Muscle of leg (tissue), 11 donors: ENCODE results near the gene PRKAG3. TPM values are rescaled to one million over a fixed set of nuclear protein-coding genes. Genes with fewer than 3 reads are reported as not detected.
"Not testable (repeated sequence)": the region's sequence is repeated elsewhere in the genome, so short reads cannot be mapped to it uniquely, and the experiment has no call there.

Source experiments
- DNase-seq: peaks from one replicate; pipeline ENCODE4 v3.0.0; 2013
- H3K27ac ChIP-seq: one replicate; pipeline ENCODE4 v1.5.1; 2013; ENCODE audit warnings: mild to moderate bottlenecking, low read length, control low read depth
- H3K27me3 ChIP-seq: one replicate; pipeline ENCODE4 v1.6.1; 2013; ENCODE audit warnings: low read length; ENCODE audit not compliant: control insufficient read depth, insufficient read depth
- H3K36me3 ChIP-seq: one replicate; pipeline ENCODE4 v1.6.1; 2013; ENCODE audit warnings: low read length; ENCODE audit not compliant: control insufficient read depth, insufficient read depth
- H3K4me1 ChIP-seq: one replicate; pipeline ENCODE4 v1.6.1; 2013; ENCODE audit warnings: low read length; ENCODE audit not compliant: control insufficient read depth, insufficient read depth
- H3K4me3 ChIP-seq: one replicate; pipeline ENCODE4 v1.5.1; 2013; ENCODE audit warnings: low read length, control low read depth
- H3K9me3 ChIP-seq: replicated peaks from 2 replicates; pipeline ENCODE4 v1.6.1; 2013; ENCODE audit warnings: low read depth, low read length; ENCODE audit not compliant: control insufficient read depth
- WGBS: methylation state at CpG from one replicate; pipeline ENCODE4 v1.1.5; 2013; ENCODE audit warnings: missing lambda C conversion rate; ENCODE audit not compliant: insufficient coverage; 5-methylcytosine and 5-hydroxymethylcytosine counted together
- polyA plus RNA-seq, 8 donors: library from polyadenylated mRNA; unstranded; fragments of 120-200 nt; gene quantifications; one replicate each; pipeline versions ENCODE4 v1.2.1 to v1.2.3, GENCODE V29; 2013; ENCODE audit warnings: inconsistent platforms in 1 of 8, low replicate concordance in 1 of 8; ENCODE audit not compliant: insufficient read length in 8 of 8, insufficient read depth in 1 of 8
- total RNA-seq: library from RNA; stranded (reverse); fragments of 120-200 nt; gene quantifications from one replicate; pipeline ENCODE4 v1.2.4, GENCODE V29; 2013

The PRKAG3 gene
- total and polyA plus RNA-seq, 9 donors: 9.9 to 22.6 (median 19.0) TPM

DNA sequence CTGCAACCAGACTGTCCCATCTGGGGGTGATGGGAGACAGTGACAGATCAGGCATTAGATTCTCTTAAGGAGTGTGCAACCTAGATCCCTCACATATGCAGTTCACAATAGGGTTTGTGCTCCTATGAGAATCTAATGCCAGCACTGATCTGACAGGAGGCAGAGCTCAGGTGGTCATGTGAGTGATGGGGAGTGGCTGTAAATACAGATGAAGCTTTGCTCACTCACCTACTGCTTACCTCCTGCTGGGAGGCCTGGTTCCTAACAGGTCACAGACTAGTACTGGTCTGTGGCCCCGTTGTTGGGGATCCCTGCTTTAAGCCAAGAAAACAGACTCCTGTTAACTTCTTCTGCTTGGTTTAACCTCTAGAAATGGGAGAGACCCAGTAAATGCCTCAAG lies 46.5 kb downstream of the PRKAG3 start:
- WGBS: no CpG with 5 or more reads among the region's 1 CpG
- Histone ChIP-seq H3K4me3 (no peak overlapping the region), H3K9me3 (peaks cover 7% of the 10 kb centered on the region), H3K4me1 (peaks cover 17% of the 10 kb centered on the region), H3K36me3 (peaks cover 6% of the 10 kb centered on the region), H3K27me3 (no peaks in the 10 kb centered on the region), H3K27ac (no peak overlapping the region)
- DNase-seq: no peak

DNA sequence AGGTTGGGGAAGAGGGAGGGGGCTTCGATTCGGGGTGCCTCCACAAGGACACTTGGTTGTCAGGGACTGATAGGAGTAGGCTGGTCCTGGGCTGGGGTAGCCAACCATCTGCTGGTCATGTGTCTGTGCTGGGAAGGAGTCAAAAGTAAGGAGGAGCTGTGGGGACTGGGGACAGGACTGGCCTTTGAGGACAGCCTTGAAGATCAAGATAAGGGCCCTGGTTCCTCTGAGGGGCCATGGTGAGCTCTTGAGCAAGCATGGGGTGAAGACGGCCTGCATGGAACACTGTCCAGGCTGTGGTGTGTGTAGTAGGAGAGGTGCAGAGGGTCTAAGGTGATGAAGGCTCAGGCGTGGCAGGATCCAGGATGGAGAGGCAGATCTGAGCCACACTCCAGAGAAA lies 47.9 kb downstream of the PRKAG3 start:
- Histone ChIP-seq H3K9me3 (peaks cover 7% of the 10 kb centered on the region), H3K4me3 (no peak overlapping the region), H3K27me3 (no peaks in the 10 kb centered on the region), H3K4me1 (peaks cover 17% of the 10 kb centered on the region), H3K36me3 (peaks cover 6% of the 10 kb centered on the region), H3K27ac (no peak overlapping the region)
- WGBS: 88% methylated on average over 4 of the region's 4 CpGs
- DNase-seq: no peak

GRCh38 chr2:218782528-218782844 lies 49.1 kb downstream of the PRKAG3 start:
- Histone ChIP-seq H3K36me3 (no peaks in the 10 kb centered on the region), H3K27ac (peak overlapping the region; percentile 92), H3K27me3 (no peaks in the 10 kb centered on the region), H3K4me1 (peaks cover 17% of the 10 kb centered on the region), H3K4me3 (peak overlapping the region; percentile 75), H3K9me3 (no peaks in the 10 kb centered on the region)
- peak; percentile 30 for DNase-seq
- WGBS: 7% methylated on average over 4 of the region's 6 CpGs

- Histone ChIP-seq H3K27ac (peak within 1 kb of the TSS; percentile 92), H3K36me3 (no peaks in the 10 kb centered on the region), H3K4me3 (peak within 1 kb of the TSS; percentile 75), H3K27me3 (no peaks in the 10 kb centered on the region), H3K9me3 (no peaks in the 10 kb centered on the region), H3K4me1 (peaks cover 17% of the 10 kb centered on the region)
- DNase-seq: peak; percentile 78
- under 1% methylated on average over 75 of the region's 76 CpGs for WGBS
Measured at GRCh38 chr2:218781691-218782527, 49.7 kb downstream of the PRKAG3 start, which contains the start of gene CYP27A1. CYP27A1 (plus strand) TSS chr2:218782147; CDS start chr2:218782183, 36 bp downstream.

DNA sequence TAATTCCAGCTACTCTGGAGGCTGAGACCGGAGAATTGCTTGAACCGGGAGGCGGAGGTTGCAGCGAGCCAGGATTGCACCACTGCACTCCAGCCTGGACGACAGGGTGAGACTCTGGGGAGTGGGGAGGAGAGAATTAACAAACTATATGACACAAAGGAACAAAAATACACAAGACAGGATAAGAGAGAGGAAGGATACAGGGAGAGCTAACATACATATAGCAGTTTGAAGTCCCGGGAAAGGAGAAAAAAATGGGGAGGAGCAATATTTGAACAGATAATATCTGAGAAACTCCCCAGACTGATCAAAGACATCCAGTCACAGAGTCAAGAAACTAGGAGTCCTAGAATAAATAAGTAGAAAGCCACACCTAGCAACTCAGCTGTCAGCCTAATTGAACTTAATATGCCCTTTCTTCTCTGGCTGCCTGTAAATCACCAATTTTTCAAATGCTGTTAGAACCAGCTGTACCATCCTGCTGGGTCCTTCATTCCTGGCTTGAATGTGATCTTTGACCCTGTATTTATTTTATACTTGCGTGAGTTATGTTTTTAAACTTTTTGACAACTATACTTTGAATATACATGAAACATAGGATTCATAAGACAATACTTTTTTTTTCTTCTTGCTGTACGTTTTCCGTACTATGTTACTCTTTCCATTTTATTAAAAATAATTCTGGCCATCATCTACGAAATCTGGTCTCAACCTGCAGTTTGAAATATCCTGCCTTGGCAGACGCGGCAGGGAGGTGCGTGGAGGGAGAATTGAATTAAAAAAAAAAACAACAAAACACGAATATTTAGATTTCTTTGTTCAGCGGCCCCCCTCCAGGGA lies 50.5 kb downstream of the PRKAG3 start:
- Histone ChIP-seq H3K27me3 (no peaks in the 10 kb centered on the region), H3K4me1 (peaks cover 17% of the 10 kb centered on the region), H3K27ac (peak overlapping the region; percentile 92), H3K36me3 (no peaks in the 10 kb centered on the region), H3K4me3 (peak overlapping the region; percentile 75), H3K9me3 (no peaks in the 10 kb centered on the region)
- no CpG with 5 or more reads among the region's 15 CpGs for WGBS
- DNase-seq: peak; percentile 45

GRCh38 chr2:218780046-218780445 lies 51.6 kb downstream of the PRKAG3 start:
- WGBS: no CpG with 5 or more reads among the region's 2 CpGs
- Histone ChIP-seq H3K9me3 (no peaks in the 10 kb centered on the region), H3K27me3 (no peaks in the 10 kb centered on the region), H3K4me3 (no peak overlapping the region), H3K36me3 (no peaks in the 10 kb centered on the region), H3K27ac (no peak overlapping the region), H3K4me1 (peaks cover 17% of the 10 kb centered on the region)
- DNase-seq: no peak

DNA sequence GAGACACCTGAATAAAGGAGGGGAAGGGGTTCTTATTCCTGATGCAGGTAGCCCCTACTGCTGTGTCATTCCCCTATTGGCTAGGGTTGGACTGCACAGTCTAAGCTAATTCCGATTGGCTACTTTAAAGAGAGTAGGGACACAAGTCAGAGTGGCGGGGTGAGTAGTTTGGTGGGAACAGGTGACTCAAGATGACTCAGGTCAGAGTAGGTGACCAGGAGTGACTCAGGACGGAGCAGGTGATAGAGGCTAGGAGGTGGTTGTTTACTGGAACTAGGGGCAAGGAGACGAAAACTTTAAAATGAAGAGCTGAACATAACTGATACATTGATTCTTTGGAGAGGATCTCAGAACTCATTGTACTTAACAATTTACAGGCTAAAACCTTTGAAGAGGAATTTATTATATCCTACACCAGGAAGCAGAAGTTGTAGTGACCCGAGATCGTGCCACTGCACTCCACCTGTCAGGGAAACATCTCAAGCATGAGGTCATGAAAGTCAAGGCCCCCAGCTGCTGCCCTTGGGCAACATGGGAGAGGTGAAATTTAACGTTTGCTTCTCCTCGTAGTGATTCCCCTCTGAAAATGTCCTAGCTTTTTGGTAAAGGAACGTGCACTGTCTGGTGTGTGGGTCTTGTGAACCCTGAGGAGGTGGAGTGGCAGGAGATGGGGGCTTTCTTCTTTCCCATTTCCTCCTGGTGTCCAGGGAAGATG lies 54.2 kb downstream of the PRKAG3 start:
- 94% methylated on average over 6 of the region's 9 CpGs for WGBS
- peaks cover 9% of the 10 kb centered on the region for H3K4me1 ChIP-seq

DNA sequence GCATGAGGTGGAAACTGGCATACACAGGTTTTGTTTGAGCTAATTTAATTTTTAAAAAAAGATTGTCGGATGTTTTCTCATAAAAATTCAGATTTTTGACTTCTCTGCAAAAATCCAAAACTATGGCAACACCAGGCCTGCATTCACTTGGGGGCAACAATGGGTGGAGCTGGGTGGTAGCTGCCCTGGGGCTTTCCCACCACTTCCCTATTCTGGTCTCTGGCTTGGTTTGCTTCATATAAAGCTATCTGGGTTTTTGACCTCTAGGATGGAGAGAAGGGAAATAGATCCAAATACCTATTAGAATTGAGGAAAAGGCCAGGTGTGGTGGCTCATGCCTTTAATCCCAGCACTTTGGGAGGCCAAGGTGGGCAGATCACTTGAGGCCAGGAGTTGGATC lies 55.1 kb downstream of the PRKAG3 start:
- peaks cover 6% of the 10 kb centered on the region for H3K4me1 ChIP-seq
- no peaks in the 10 kb centered on the region for H3K27me3 ChIP-seq
- no CpG with 5 or more reads among the region's 1 CpG for WGBS
- H3K36me3 ChIP-seq: no peaks in the 10 kb centered on the region
- H3K27ac ChIP-seq: no peak overlapping the region
- H3K4me3 ChIP-seq: no peak overlapping the region
- H3K9me3 ChIP-seq: no peaks in the 10 kb centered on the region
- no peak for DNase-seq

More for the DNA sequence above, 54.2 kb downstream of the PRKAG3 start:
- no peak overlapping the region for H3K27ac ChIP-seq
- H3K4me3 ChIP-seq: no peak overlapping the region
- DNase-seq: no peak
- no peaks in the 10 kb centered on the region for H3K9me3 ChIP-seq
- H3K36me3 ChIP-seq: no peaks in the 10 kb centered on the region
- H3K27me3 ChIP-seq: no peaks in the 10 kb centered on the region

DNA sequence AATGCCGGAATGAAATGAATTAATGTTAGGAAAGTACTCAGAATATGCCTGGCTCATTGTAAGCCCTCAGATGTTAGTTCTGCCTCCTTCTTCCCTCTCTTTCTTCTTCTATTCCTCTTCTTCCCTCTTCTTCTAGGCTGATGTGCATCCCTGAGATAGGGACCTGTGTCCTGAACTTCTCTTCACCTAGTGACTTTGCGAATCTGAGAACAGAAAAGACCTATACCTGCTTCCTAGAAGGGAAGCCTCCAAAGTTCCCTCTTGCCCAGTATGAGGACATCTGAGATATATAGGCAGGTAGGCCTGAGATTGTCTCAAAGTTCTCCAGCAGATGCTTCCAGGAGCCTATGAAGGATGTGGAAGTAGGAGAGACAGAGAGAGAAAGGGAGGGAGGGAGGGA lies 57.7 kb downstream of the PRKAG3 start:
- Histone ChIP-seq H3K36me3 (no peaks in the 10 kb centered on the region), H3K27me3 (no peaks in the 10 kb centered on the region), H3K4me3 (no peak overlapping the region), H3K9me3 (no peaks in the 10 kb centered on the region), H3K4me1 (no peaks in the 10 kb centered on the region), H3K27ac (no peak overlapping the region)
- WGBS: no CpG with 5 or more reads among the region's 2 CpGs
- DNase-seq: no peak

DNA sequence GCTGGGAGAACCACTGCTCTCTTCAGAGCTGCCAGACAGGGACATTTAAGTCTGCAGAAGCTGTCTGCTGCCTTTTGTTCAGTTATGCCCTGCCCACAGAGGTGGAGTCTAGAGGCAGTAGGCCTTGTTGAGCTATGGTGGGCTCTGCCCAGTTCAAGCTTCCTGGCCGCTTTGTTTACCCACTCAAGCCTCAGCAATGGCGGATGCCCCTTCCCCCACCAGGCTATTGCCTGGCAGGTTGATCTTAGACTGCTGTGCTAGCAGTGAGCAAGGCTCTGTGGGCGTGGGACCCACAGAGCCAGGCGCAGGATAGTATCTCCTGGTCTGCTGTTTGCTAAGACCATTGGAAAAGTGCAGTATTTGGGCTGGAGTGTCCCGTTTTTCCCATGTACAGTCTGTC lies 58.8 kb downstream of the PRKAG3 start:
- H3K27ac ChIP-seq, H3K9me3 ChIP-seq, DNase-seq, H3K27me3 ChIP-seq, H3K4me3 ChIP-seq, H3K36me3 ChIP-seq, H3K4me1 ChIP-seq: not testable (repeated sequence)
- 88% methylated on average over 4 of the region's 5 CpGs for WGBS
